Lung (tissue), 12 donors: ENCODE results near the gene NPPA. TPM values are rescaled to one million over a fixed set of nuclear protein-coding genes. Genes with fewer than 3 reads are reported as not detected.
A peak's percentile ranks its signal among the peaks of the same experiment; 100 is the strongest.

Experiments
- ATAC-seq: fragments of 200-7000 bp; cut with Tn5 transposase; one replicate; pipeline ENCODE4 v1.9.1; 2020; ENCODE audit warnings: moderate number of reproducible peaks; ENCODE audit not compliant: insufficient read depth, low FRiP score
- DNase-seq, 3 donors: peaks; one replicate each; pipeline ENCODE4 v3.0.0-alpha.2; 2013 to 2017
- H3K27ac ChIP-seq, 2 donors: one replicate each; pipeline ENCODE4 v1.5.1; 2013; ENCODE audit warnings: mild to moderate bottlenecking in 2 of 2, moderate library complexity in 2 of 2, control low read depth in 1 of 2, inconsistent platforms in 1 of 2, low read depth in 1 of 2, low read length in 1 of 2
- H3K27me3 ChIP-seq, 3 donors: one replicate each; pipeline ENCODE4 v1.5.1; 2013; ENCODE audit warnings: low read length in 2 of 3; ENCODE audit not compliant: control insufficient read depth in 3 of 3, insufficient read depth in 3 of 3
- H3K36me3 ChIP-seq, 4 donors: one replicate each; pipeline ENCODE4 v1.5.1; 2013; ENCODE audit warnings: low read length in 4 of 4, mild to moderate bottlenecking in 1 of 4, moderate library complexity in 1 of 4; ENCODE audit not compliant: control insufficient read depth in 4 of 4, insufficient read depth in 4 of 4
- H3K4me1 ChIP-seq, 5 donors: one replicate each; pipeline ENCODE4 v1.5.1; 2013; ENCODE audit warnings: low read length in 5 of 5, mild to moderate bottlenecking in 2 of 5, moderate library complexity in 1 of 5; ENCODE audit not compliant: control insufficient read depth in 5 of 5, insufficient read depth in 5 of 5
- H3K4me3 ChIP-seq: one replicate; pipeline ENCODE4 v1.5.1; 2013; ENCODE audit warnings: mild to moderate bottlenecking, control low read depth, moderate library complexity
- H3K9ac ChIP-seq, 2 donors: one replicate each; pipeline ENCODE4 v1.5.1; 2013; ENCODE audit warnings: low read length in 2 of 2, control low read depth in 1 of 2; ENCODE audit not compliant: insufficient read depth in 1 of 2
- H3K9me3 ChIP-seq, 4 donors: one replicate each; pipeline ENCODE4 v1.5.1; 2013; ENCODE audit warnings: low read length in 3 of 4, mild to moderate bottlenecking in 1 of 4, moderate library complexity in 1 of 4; ENCODE audit not compliant: control insufficient read depth in 4 of 4, insufficient read depth in 3 of 4
- WGBS, 2 donors: extraction: QIAGEN DNeasy Blood & Tissue Kit; methylation state at CpG; one replicate each; pipeline ENCODE4 v1.1.7; 2013; 5-methylcytosine and 5-hydroxymethylcytosine counted together
- polyA plus RNA-seq, 2 donors: library from polyadenylated mRNA; stranded (reverse); fragments of 200-250 nt; gene quantifications; one replicate each; pipeline ENCODE4 v1.2.1, GENCODE V29; 2013
- total RNA-seq, 2 donors: library from RNA; depleted of rRNA in 1 of 2; stranded (reverse); fragments of >200 nt in 1 of 2; gene quantifications; one replicate each; pipeline ENCODE4 v1.2.1, GENCODE V29; 2014 to 2021
- TF ChIP-seq, protein P1 (sequence below): IDR thresholded peaks from 2 replicates; pipeline ENCODE4 v1.5.1; 2012; ENCODE audit warnings: mild to moderate bottlenecking; ENCODE audit errors: control extremely low read depth, extremely low read depth
- donor health status: control.
- donor health status: control.
- donor health status: Bipolar disorder and iron deficiency.
- donor health status: healthy.
- donor health status: DM: yes; HTN: yes; CAD: no.

Gene NPPA
- total and polyA plus RNA-seq, 4 donors, result 0.81 to 19.8 (median 6.7) TPM; not detected in 1

DNA sequence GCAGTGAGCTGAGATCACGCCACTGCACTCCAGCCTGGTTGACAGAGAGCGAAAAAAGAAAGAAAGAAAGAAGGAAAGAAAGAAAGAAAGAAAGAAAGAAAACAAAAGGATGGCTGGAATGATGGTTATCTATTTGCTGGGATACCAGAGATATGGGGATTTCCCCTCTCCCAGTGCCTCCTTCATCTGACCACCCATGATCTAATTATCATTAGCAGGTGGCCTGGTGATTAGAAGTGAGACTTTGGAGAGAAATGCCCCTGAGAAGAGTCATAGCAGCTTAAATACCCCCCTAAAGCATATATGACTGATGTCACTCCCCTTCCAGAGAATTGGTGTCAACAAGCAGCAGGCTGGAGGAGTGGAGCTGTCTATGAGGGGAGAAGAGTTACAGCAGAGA lies 12.5 kb upstream of the NPPA start:
- 57 to 73% methylated on average over 2 of the region's 2 CpGs for WGBS, 2 donors
- Histone ChIP-seq H3K4me1 (no peaks in the 10 kb centered on the region), H3K9me3 (peaks cover 0 to 5% (median 0%) of the 10 kb centered on the region in 4 donors), H3K9ac (no peak overlapping the region), H3K27me3 (peaks cover 7 to 21% (median 11%) of the 10 kb centered on the region in 3 donors), H3K4me3 (no peak overlapping the region), H3K27ac (no peak overlapping the region), H3K36me3 (no peaks in the 10 kb centered on the region)
- TF ChIP-seq, protein P1, sequence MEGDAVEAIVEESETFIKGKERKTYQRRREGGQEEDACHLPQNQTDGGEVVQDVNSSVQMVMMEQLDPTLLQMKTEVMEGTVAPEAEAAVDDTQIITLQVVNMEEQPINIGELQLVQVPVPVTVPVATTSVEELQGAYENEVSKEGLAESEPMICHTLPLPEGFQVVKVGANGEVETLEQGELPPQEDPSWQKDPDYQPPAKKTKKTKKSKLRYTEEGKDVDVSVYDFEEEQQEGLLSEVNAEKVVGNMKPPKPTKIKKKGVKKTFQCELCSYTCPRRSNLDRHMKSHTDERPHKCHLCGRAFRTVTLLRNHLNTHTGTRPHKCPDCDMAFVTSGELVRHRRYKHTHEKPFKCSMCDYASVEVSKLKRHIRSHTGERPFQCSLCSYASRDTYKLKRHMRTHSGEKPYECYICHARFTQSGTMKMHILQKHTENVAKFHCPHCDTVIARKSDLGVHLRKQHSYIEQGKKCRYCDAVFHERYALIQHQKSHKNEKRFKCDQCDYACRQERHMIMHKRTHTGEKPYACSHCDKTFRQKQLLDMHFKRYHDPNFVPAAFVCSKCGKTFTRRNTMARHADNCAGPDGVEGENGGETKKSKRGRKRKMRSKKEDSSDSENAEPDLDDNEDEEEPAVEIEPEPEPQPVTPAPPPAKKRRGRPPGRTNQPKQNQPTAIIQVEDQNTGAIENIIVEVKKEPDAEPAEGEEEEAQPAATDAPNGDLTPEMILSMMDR, result no peak
- DNase-seq, result no peak
- no peak for ATAC-seq

DNA sequence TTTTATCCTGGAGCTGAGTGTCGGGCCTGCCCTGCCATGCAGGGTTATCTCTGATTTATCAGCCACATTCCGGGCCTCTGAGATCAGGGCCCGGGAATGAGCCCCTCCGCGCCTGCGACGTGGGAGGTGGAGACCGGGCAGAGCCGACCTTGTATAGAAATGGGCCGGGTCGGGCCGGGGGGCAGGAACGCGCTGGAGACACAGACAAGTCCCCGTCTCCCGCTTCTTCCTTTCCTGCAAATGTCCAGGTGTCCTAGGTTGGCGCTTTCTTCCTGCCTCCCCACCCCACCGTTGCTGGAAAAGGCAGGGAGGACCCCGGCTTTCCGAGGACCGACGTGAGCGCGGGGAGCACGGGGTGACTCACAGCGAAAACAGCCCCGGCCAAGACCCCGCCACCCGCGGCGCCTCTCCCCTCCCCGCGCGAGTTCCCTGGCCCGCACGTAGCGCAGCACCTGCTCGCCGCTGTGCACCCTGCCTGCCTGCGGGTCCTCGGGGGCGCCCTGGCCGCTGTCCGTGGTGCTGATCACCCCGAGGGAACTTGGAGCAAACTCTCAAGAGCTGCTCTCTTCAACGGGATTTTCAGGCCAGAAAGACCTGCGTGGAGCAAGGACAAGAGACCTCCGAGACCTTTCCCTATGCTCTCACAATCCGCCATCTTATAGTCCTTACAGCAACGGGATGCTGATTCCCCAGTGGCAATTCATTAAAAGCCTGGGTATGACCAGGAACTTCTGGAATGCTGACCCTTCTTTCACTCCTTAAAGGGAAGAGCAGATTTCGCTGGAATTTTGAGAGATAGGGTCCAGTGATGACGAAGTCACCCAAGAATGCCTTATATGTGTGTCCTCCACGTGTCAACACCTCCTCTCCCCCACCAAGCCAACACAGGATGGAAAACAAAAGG lies 11.6 kb upstream of the NPPA start:
- H3K36me3 ChIP-seq, result no peaks in the 10 kb centered on the region
- ATAC-seq, result no peak
- TF ChIP-seq, protein P1, result no peak
- WGBS, 2 donors, result 5 to 7% methylated on average over 53 of the region's 53 CpGs
- H3K9me3 ChIP-seq, result peaks cover 0 to 5% (median 0%) of the 10 kb centered on the region in 4 donors
- H3K4me1 ChIP-seq, result no peaks in the 10 kb centered on the region
- no peak overlapping the region for H3K4me3 ChIP-seq
- H3K9ac ChIP-seq, result no peak overlapping the region
- no peak overlapping the region for H3K27ac ChIP-seq
- peaks cover 7 to 25% (median 11%) of the 10 kb centered on the region in 3 donors for H3K27me3 ChIP-seq
- peak; percentile 78 to 83 (median 82) for DNase-seq

DNA sequence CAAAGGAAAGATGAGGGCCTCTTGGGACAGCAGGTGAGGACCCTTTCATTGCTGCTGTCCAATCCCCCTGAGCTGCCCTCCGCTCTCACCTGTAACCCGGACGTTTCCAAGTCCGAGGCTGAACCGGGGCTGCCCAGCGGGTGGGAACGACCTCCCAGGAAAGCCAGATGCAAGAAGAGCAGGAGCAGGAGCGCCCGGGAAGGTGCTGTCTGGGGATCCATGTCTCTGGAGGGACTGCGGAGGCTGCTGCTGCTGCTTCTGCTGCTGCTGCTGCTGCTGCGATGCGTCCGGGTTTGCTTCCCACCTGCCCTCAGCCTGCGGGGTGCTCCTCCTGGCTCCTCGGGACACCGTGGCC lies 11.0 kb upstream of the NPPA start, which contains the start of gene NPPB:
TSS of gene NPPB (minus strand) at position 333 of the 355 bp plus-strand sequence. CDS start at position 221, 112 bp downstream.
- Histone ChIP-seq H3K4me1 (no peaks in the 10 kb centered on the region), H3K36me3 (no peaks in the 10 kb centered on the region), H3K27me3 (peaks cover 7 to 25% (median 11%) of the 10 kb centered on the region in 3 donors), H3K9me3 (peaks cover 0 to 5% (median 0%) of the 10 kb centered on the region in 4 donors), H3K27ac (peak within 1 kb of the TSS in 1 of 2 donors; percentile 54), H3K4me3 (no peak within 1 kb of the TSS), H3K9ac (no peak within 1 kb of the TSS)
- WGBS, 2 donors, result 20 to 27% methylated on average over 16 of the region's 16 CpGs
- TF ChIP-seq, protein P1, result no peak
- ATAC-seq (no peak), DNase-seq (no peak)
